ENCODE results near the gene WDR11. TPM values are rescaled to one million over a fixed set of nuclear protein-coding genes. Genes with fewer than 3 reads are reported as not detected.
"Not testable (repeated sequence)": the region's sequence is repeated elsewhere in the genome, so short reads cannot be mapped to it uniquely, and the experiment has no call there.

The WDR11 gene
- total RNA-seq, 2 donors from 2014 or later: 39.8 to 55.7 TPM

DNA sequence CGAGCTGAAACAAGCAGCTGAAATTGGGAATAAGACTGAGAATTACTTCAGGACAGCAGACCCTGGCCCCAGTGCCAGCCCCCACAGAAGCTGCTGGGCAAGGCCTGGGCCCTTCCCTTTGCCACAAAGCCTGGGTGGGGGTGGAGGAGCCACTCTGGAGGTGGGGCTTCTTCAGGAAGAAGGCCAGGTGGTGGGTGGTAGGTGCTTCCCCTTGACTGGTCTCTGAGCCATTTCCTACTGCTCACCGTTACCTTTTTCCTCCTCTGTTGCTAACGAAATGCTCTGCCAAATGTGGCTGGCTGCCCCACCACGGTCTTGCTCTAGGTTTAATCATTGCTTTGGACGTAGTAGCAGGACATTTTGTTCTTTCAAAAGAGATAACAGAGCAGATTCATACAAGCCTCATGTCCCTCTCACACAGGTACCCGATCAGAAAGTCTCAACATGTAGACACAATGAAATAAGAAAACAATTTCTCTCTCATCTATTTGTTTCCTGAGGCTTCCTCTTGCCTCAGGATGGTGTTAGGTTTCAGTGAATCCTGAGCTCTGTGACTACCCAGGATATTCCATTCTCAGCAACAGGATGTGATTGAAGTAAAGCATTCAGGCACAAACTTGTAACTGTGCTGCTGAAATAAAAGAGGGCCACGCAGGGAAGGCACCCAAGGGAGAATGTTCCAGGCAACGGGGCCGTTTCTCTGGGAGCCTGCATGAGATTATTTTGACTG, 66.5 kb downstream of the WDR11 start:
- peak; percentile 45 for DNase-seq (ENCODE audit: low spot score)
- TF ChIP-seq POLR2AphosphoS5 (IDR thresholded peaks at IDR 0.05) (peak; percentile 75), CTCF (IDR thresholded peaks at IDR 0.05) (no peak)
- Histone ChIP-seq H3K4me3 (no peak overlapping the region), H3K9me3 (no peaks in the 10 kb centered on the region), H3K36me3 (no peaks in the 10 kb centered on the region), H3K4me1 (replicated peaks) (peaks cover 3% of the 10 kb centered on the region), H3K27ac (peak overlapping the region; percentile 55 to 82), H3K27me3 (replicated peaks; ENCODE audit: insufficient read depth) (no peaks in the 10 kb centered on the region)
- intact Hi-C loops (cut with DNase I): no loop called here
- WGBS: 13% methylated on average over 9 of the region's 9 CpGs

DNA sequence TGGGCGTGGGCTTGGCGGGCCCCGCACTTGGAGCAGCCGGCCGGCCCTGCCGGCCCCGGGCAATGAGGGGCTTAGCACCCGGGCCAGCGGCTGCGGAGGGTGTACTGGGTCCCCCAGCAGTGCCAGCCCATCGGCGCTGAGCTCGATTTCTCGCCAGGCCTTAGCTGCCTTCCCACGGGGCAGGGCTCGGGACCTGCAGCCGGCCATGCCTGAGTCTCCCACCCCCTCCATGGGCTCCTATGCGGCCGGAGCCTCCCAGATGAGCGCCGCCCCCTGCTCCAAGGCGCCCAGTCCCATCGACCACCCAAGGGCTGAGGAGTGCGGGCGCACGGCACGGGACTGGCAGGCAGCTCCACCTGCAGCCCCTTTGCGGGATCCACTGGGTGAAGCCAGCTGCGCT, 72.7 kb downstream of the WDR11 start:
- H3K4me1 ChIP-seq (replicated peaks); H3K27ac ChIP-seq; H3K4me3 ChIP-seq; H3K27me3 ChIP-seq (replicated peaks; ENCODE audit: insufficient read depth); H3K9me3 ChIP-seq; DNase-seq (ENCODE audit: low spot score); H3K36me3 ChIP-seq; intact Hi-C loops (cut with DNase I): not testable (repeated sequence)
- WGBS: 98% methylated on average over 18 of the region's 29 CpGs

DNA sequence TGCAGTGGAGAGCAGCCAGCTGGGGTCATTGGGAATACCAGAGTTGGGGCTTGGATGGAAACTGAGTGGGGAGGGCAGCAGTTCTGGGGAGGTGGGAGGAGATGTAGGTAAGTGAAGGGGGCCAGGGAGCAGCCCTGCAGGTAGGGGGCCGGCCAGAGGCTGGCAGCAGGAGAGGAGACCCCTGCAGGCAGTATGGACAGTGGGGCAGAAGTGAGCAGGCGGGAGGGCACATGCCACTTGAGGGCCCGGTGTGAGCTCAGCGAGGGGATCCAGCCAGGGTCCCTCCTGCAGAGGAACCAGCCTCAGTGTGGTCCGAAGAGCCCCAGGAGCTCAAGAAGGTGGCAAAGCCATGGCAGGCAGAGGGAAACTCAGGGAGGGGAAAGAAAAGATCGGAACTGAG, 75.4 kb downstream of the WDR11 start:
- Histone ChIP-seq H3K4me1 (replicated peaks) (peaks cover 3% of the 10 kb centered on the region), H3K4me3 (no peak overlapping the region), H3K27ac (no peak overlapping the region), H3K9me3 (no peaks in the 10 kb centered on the region), H3K27me3 (replicated peaks; ENCODE audit: insufficient read depth) (no peaks in the 10 kb centered on the region), H3K36me3 (no peaks in the 10 kb centered on the region)
- WGBS: 85% methylated on average over 6 of the region's 6 CpGs
- no peak for TF ChIP-seq CTCF (IDR thresholded peaks at IDR 0.05)
- no peak for TF ChIP-seq POLR2A (IDR thresholded peaks at IDR 0.05)
- TF ChIP-seq POLR2AphosphoS5 (IDR thresholded peaks at IDR 0.05): no peak
- intact Hi-C loops (cut with DNase I): no loop called here
- no peak for DNase-seq (ENCODE audit: low spot score)

- no peak overlapping the region for H3K27ac ChIP-seq
- DNase-seq (ENCODE audit: low spot score): no peak
- 67% methylated on average over 4 of the region's 4 CpGs for WGBS
- no peak overlapping the region for H3K4me3 ChIP-seq
- intact Hi-C loops (cut with DNase I): no loop called here
- H3K9me3 ChIP-seq: no peaks in the 10 kb centered on the region
- peaks cover 3% of the 10 kb centered on the region for H3K4me1 ChIP-seq (replicated peaks)
- TF ChIP-seq POLR2AphosphoS5 (IDR thresholded peaks at IDR 0.05) (no peak), POLR2A (IDR thresholded peaks at IDR 0.05) (no peak), CTCF (IDR thresholded peaks at IDR 0.05) (no peak)
- no peaks in the 10 kb centered on the region for H3K36me3 ChIP-seq
- no peaks in the 10 kb centered on the region for H3K27me3 ChIP-seq (replicated peaks; ENCODE audit: insufficient read depth)
Observed at GRCh38 chr10:120927352-120927751, 76.2 kb downstream of the WDR11 start.

- H3K36me3 ChIP-seq: no peaks in the 10 kb centered on the region
- no peak for TF ChIP-seq POLR2A (IDR thresholded peaks at IDR 0.05)
- TF ChIP-seq CTCF (IDR thresholded peaks at IDR 0.05): no peak
- TF ChIP-seq POLR2AphosphoS5 (IDR thresholded peaks at IDR 0.05): no peak
- H3K9me3 ChIP-seq: no peaks in the 10 kb centered on the region
- WGBS: 81% methylated on average over 7 of the region's 7 CpGs
- DNase-seq (ENCODE audit: low spot score): no peak
- intact Hi-C loops (cut with DNase I): no loop called here
- H3K27ac ChIP-seq: no peak overlapping the region
- no peak overlapping the region for H3K4me3 ChIP-seq
- peaks cover 3% of the 10 kb centered on the region for H3K4me1 ChIP-seq (replicated peaks)
- no peaks in the 10 kb centered on the region for H3K27me3 ChIP-seq (replicated peaks; ENCODE audit: insufficient read depth)
Observed at GRCh38 chr10:120929166-120929565, 78.0 kb downstream of the WDR11 start.

Data from prostate gland (tissue), 2 donors.